H1 (cell line): Measurements from ENCODE around the gene ZNF506. TPM values are rescaled to one million over a fixed set of nuclear protein-coding genes. Genes with fewer than 3 reads are reported as not detected.

Source experiments
- CTCF ChIA-PET: fragments of 300-600 bp; sonication (Branson Sonifier 250); formaldehyde crosslinking; loops from one replicate; lab custom pipeline; 2021; ENCODE audit not compliant: partially characterized antibody; lab: Charles Lee
- POLR2A ChIA-PET: fragments of 300-600 bp; sonication (Branson Sonifier 250); formaldehyde crosslinking; loops from one replicate; lab custom pipeline; 2021; ENCODE audit warnings: inconsistent platforms; ENCODE audit not compliant: partially characterized antibody; lab: Charles Lee
- DNase-seq, 2 experiments: peaks; one replicate each; pipeline versions ENCODE4 v3.0.0 to v3.0.0-alpha.2; 2010 to 2022; ENCODE audit warnings: low spot score in 2 of 2, low read depth in 1 of 2, mixed read lengths in 1 of 2
- FAIRE-seq: peaks from 2 replicates; lab custom pipeline; 2011; peaks lifted over from hg19 to GRCh38; lab: Jason Lieb, UNC
- H2AFZ ChIP-seq: 2 replicates; pipeline ENCODE4 v1.8.1; 2012; ENCODE audit warnings: low read length, inconsistent platforms
- H2AK5ac ChIP-seq: 2 replicates; pipeline ENCODE4 v1.6.1; 2013; ENCODE audit warnings: low read depth, low read length
- H2BK120ac ChIP-seq: replicated peaks from 2 replicates; pipeline ENCODE3; 2013; ENCODE audit warnings: low read depth, low read length, inconsistent platforms
- H2BK12ac ChIP-seq: 2 replicates; pipeline ENCODE4 v1.6.1; 2013; ENCODE audit warnings: low read depth, low read length
- H2BK15ac ChIP-seq: 2 replicates; pipeline ENCODE4 v1.6.1; 2013; ENCODE audit warnings: low read length
- H2BK20ac ChIP-seq: 2 replicates; pipeline ENCODE4 v1.6.1; 2013; ENCODE audit warnings: low read length
- H2BK5ac ChIP-seq: 2 replicates; pipeline ENCODE4 v1.6.1; 2013; ENCODE audit warnings: low read depth, low read length
- H3K14ac ChIP-seq: 2 replicates; pipeline ENCODE4 v1.6.1; 2013; ENCODE audit warnings: inconsistent platforms; ENCODE audit not compliant: insufficient read length
- H3K18ac ChIP-seq: 2 replicates; pipeline ENCODE4 v1.6.1; 2013; ENCODE audit warnings: low read length; ENCODE audit errors: extremely low read depth
- H3K23ac ChIP-seq: 2 replicates; pipeline ENCODE4 v1.6.1; 2013; ENCODE audit warnings: inconsistent platforms; ENCODE audit not compliant: insufficient read length
- H3K23me2 ChIP-seq: 2 replicates; pipeline ENCODE4 v1.6.1; 2013; ENCODE audit warnings: low read depth, low read length
- H3K27ac ChIP-seq: 2 replicates; pipeline ENCODE4 v1.6.1; 2011; ENCODE audit warnings: low read depth, low read length, inconsistent platforms
- H3K27me3 ChIP-seq, 4 experiments: replicated peaks in 1 of 4; 1 replicate in 1 of 4; 2 replicates in 3 of 4; pipeline versions ENCODE4 v1.6.1 to v1.8.1; 2011 to 2013; ENCODE audit warnings: low read length in 3 of 4, mild to moderate bottlenecking in 3 of 4, inconsistent platforms in 2 of 4, mixed read lengths in 2 of 4, moderate library complexity in 1 of 4; ENCODE audit not compliant: control insufficient read depth in 3 of 4, insufficient read depth in 3 of 4; ENCODE audit errors: extremely low read depth in 1 of 4
- H3K36me3 ChIP-seq, 4 experiments: 2 replicates each; pipeline versions ENCODE4 v1.6.1 to v1.8.1; 2011 to 2013; ENCODE audit warnings: mild to moderate bottlenecking in 4 of 4, low read length in 3 of 4, moderate library complexity in 2 of 4, control low read depth in 1 of 4, inconsistent platforms in 1 of 4; ENCODE audit not compliant: insufficient read depth in 4 of 4, control insufficient read depth in 2 of 4
- H3K4ac ChIP-seq: replicated peaks from 2 replicates; pipeline ENCODE3; 2013; ENCODE audit warnings: low read length, low read depth, mixed read lengths, inconsistent platforms; ENCODE audit not compliant: insufficient read length
- H3K4me1 ChIP-seq, 4 experiments: replicated peaks in 1 of 4; 1 replicate in 1 of 4; 2 replicates in 3 of 4; pipeline versions ENCODE4 v1.6.1 to v1.8.1; 2011 to 2013; ENCODE audit warnings: low read length in 3 of 4, inconsistent platforms in 2 of 4, mixed read lengths in 1 of 4; ENCODE audit not compliant: insufficient read depth in 4 of 4, control insufficient read depth in 3 of 4
- H3K4me2 ChIP-seq, 2 experiments: 2 replicates each; pipeline versions ENCODE4 v1.6.1 to v1.8.1; 2011 to 2013; ENCODE audit warnings: low read depth in 2 of 2, low read length in 2 of 2, control low read depth in 1 of 2, inconsistent platforms in 1 of 2, mild to moderate bottlenecking in 1 of 2; ENCODE audit not compliant: insufficient read depth in 1 of 2
- H3K4me3 ChIP-seq, 4 experiments: fragments of 200-600, 300-600 bp in 1 of 4; sonication (generic), shearing (Covaris generic), sonication (Bioruptor Twin) in 1 of 4; 2 replicates each; pipeline versions ENCODE4 v1.5.1 to v1.8.1; 2011 to 2016; ENCODE audit warnings: low read length in 4 of 4, low read depth in 3 of 4, control low read depth in 2 of 4, inconsistent platforms in 2 of 4, mild to moderate bottlenecking in 2 of 4, mixed read lengths in 1 of 4, moderate library complexity in 1 of 4; ENCODE audit not compliant: insufficient read depth in 2 of 4; ENCODE audit errors: extremely low read depth in 1 of 4
- H3K56ac ChIP-seq: replicated peaks from 2 replicates; pipeline ENCODE3; 2013; ENCODE audit warnings: low read depth, mild to moderate bottlenecking, mixed read lengths, low read length, inconsistent platforms; ENCODE audit not compliant: insufficient read length
- H3K79me1 ChIP-seq: 2 replicates; pipeline ENCODE4 v1.6.1; 2013; ENCODE audit warnings: low read depth, low read length, control low read depth
- H3K79me2 ChIP-seq, 2 experiments: 2 replicates each; pipeline versions ENCODE4 v1.6.1 to v1.8.1; 2012 to 2013; ENCODE audit warnings: low read length in 2 of 2, mild to moderate bottlenecking in 2 of 2, inconsistent platforms in 1 of 2; ENCODE audit not compliant: insufficient read depth in 2 of 2, control insufficient read depth in 1 of 2
- H3K9ac ChIP-seq, 4 experiments: replicated peaks in 1 of 4; 1 replicate in 1 of 4; 2 replicates in 3 of 4; pipeline versions ENCODE4 v1.6.1 to v1.8.1; 2011 to 2013; ENCODE audit warnings: low read depth in 3 of 4, low read length in 3 of 4, control low read depth in 2 of 4, mild to moderate bottlenecking in 2 of 4, moderate library complexity in 2 of 4, inconsistent platforms in 1 of 4; ENCODE audit errors: extremely low read depth in 1 of 4
- H3K9me3 ChIP-seq, 2 experiments: 2 replicates each; pipeline versions ENCODE4 v1.6.1 to v1.8.1; 2012 to 2013; ENCODE audit warnings: mild to moderate bottlenecking in 2 of 2, moderate library complexity in 2 of 2, control low read depth in 1 of 2, inconsistent platforms in 1 of 2, low read depth in 1 of 2, low read length in 1 of 2, mixed read lengths in 1 of 2; ENCODE audit not compliant: insufficient read depth in 2 of 2
- H4K20me1 ChIP-seq, 2 experiments: replicated peaks in 1 of 2; 2 replicates each; pipeline versions ENCODE3 to v1.8.1; 2011 to 2013; ENCODE audit warnings: inconsistent platforms in 2 of 2, low read length in 2 of 2, mild to moderate bottlenecking in 1 of 2; ENCODE audit not compliant: insufficient read depth in 2 of 2, control insufficient read depth in 1 of 2
- H4K5ac ChIP-seq: 2 replicates; pipeline ENCODE4 v1.6.1; 2013; ENCODE audit warnings: low read length, low read depth, mixed read lengths, inconsistent platforms; ENCODE audit not compliant: insufficient read length
- H4K8ac ChIP-seq: 2 replicates; pipeline ENCODE4 v1.8.0; 2013; ENCODE audit warnings: mild to moderate bottlenecking, moderate library complexity, low read length, inconsistent platforms; ENCODE audit not compliant: insufficient read depth; ENCODE audit errors: extremely low read depth
- H4K91ac ChIP-seq: replicated peaks from 2 replicates; pipeline ENCODE3; 2013; ENCODE audit warnings: low read length, mixed read lengths, inconsistent platforms; ENCODE audit not compliant: insufficient read length
- CBX8 ChIP-seq: fragments of 300-800, 300-1000 bp; sonication (generic); IDR thresholded peaks from 2 replicates; pipeline ENCODE4 v1.7.1; 2016; ENCODE audit warnings: low read depth, low read length, borderline replicate concordance
- CHD1 ChIP-seq: IDR thresholded peaks from 2 replicates; pipeline ENCODE4 v1.6.1; 2012; ENCODE audit warnings: low read depth, low read length, improper control_type of control experiment
- CHD2 ChIP-seq: IDR thresholded peaks from 2 replicates; pipeline ENCODE4 v1.6.1; 2012; ENCODE audit warnings: low read length, improper control_type of control experiment
- CREB1 ChIP-seq: IDR thresholded peaks from 2 replicates; pipeline ENCODE4 v1.6.1; 2012; ENCODE audit warnings: inconsistent platforms
- GTF2F1 ChIP-seq: IDR thresholded peaks from 2 replicates; pipeline ENCODE4 v1.6.1; 2012; ENCODE audit warnings: low read depth, low read length, improper control_type of control experiment, borderline replicate concordance
- KDM5A ChIP-seq: fragments of 200-600 bp; IDR thresholded peaks from 2 replicates; pipeline ENCODE4 v1.7.1; 2012; ENCODE audit warnings: mild to moderate bottlenecking, low read length, inconsistent platforms, mixed read lengths
- NRF1 ChIP-seq: IDR thresholded peaks from 2 replicates; pipeline ENCODE4 v1.6.1; 2011; ENCODE audit warnings: mild to moderate bottlenecking, low read depth, low read length, improper control_type of control experiment
- POLR2A ChIP-seq, 2 experiments: IDR thresholded peaks; 1 replicate in 1 of 2; 2 replicates in 1 of 2; pipeline ENCODE4 v1.6.1; 2011; ENCODE audit warnings: low read depth in 2 of 2, low read length in 2 of 2, mild to moderate bottlenecking in 2 of 2; ENCODE audit errors: control extremely low read depth in 1 of 2
- POU5F1 ChIP-seq: IDR thresholded peaks from 2 replicates; pipeline ENCODE4 v1.6.1; 2011; ENCODE audit warnings: low read depth, mild to moderate bottlenecking, low read length, moderate library complexity
- SIRT6 ChIP-seq: IDR thresholded peaks from one replicate; pipeline ENCODE4 v1.7.1; 2012; ENCODE audit warnings: low read length, inconsistent platforms
- SP2 ChIP-seq: IDR thresholded peaks from 2 replicates; pipeline ENCODE4 v1.6.1; 2012; ENCODE audit warnings: mild to moderate bottlenecking, low read length, inconsistent platforms
- SP4 ChIP-seq: IDR thresholded peaks from 2 replicates; pipeline ENCODE4 v1.6.1; 2012; ENCODE audit warnings: low read length, inconsistent platforms
- TAF1 ChIP-seq: IDR thresholded peaks from 2 replicates; pipeline ENCODE4 v1.6.1; 2011; ENCODE audit warnings: mild to moderate bottlenecking, low read depth, low read length
- YY1 ChIP-seq: IDR thresholded peaks from 2 replicates; pipeline ENCODE4 v1.6.1; 2011; ENCODE audit warnings: low read depth, mild to moderate bottlenecking, low read length
- ZNF274 ChIP-seq: IDR thresholded peaks from 2 replicates; pipeline ENCODE4 v1.7.0; 2012; ENCODE audit warnings: low read length, borderline replicate concordance; ENCODE audit errors: extremely low read depth
- WGBS, 2 experiments: shearing (Covaris generic) in 1 of 2; methylation state at CpG; one replicate each; pipeline versions ENCODE4 v1.1.6 to v1.1.7; 2013 to 2015; ENCODE audit warnings: low lambda C conversion rate in 2 of 2, mixed read lengths in 2 of 2, inconsistent platforms in 1 of 2, low coverage in 1 of 2, missing lambda C conversion rate in 1 of 2; ENCODE audit not compliant: insufficient replicate concordance in 2 of 2, insufficient coverage in 1 of 2, insufficient read length in 1 of 2; ENCODE audit errors: extremely low coverage in 1 of 2, missing lambda C conversion rate in 1 of 2; 5-methylcytosine and 5-hydroxymethylcytosine counted together
- polyA plus RNA-seq, 7 experiments: library from polyadenylated mRNA; depleted of rRNA in 3 of 7; stranded (reverse) in 5 of 7; unstranded in 2 of 7; fragments of >200 nt in 5 of 7; fragments of 200-250 nt in 2 of 7; gene quantifications; 1 replicate in 5 of 7; 2 replicates in 1 of 7; 4 replicates in 1 of 7; pipeline versions ENCODE4 v1.2.1 to v1.2.3, GENCODE V29; 2011 to 2013; ENCODE audit warnings: missing spikeins in 2 of 7, mixed read lengths in 2 of 7
- total RNA-seq: library from RNA; stranded (reverse); fragmentation: NEBNext Ultra II Directional; extraction: Animal tissue kit (Norgen Biotek cat#: 25700); gene quantifications from 2 replicates; pipeline ENCODE4 v1.2.1, GENCODE V29; 2021
- TF ChIP-seq, protein P1 (sequence below): IDR thresholded peaks from 2 replicates; pipeline ENCODE4 v1.6.1; 2012; ENCODE audit warnings: inconsistent platforms

ZNF506 gene
- total and polyA plus RNA-seq, 2 of the 8 experiments (the other 6 are each of a cell fraction or from before 2014, with no cell fraction given) = 4.5 to 8.3 TPM

DNA sequence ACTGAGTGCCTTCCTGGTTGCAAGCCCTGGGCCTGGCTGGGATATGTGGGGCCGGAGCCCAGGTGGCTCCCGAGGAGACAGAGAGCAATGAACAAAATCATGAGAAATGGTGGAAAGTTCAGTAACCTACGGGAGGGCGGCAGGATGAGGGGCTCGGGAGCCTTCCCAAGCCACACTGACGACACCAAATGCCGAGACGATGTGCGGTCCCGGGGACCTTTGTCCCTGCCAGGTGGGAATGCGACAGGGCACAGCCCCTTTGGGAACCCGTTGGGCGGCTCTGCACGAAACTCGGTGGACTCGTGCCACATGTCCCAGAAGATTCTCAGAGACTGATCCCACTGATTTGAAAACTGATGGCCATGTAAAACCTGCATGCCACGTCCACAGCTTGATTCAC lies 76.9 kb downstream of the ZNF506 start:
- Histone ChIP-seq H2BK5ac (no peak overlapping the region), H2BK120ac (no peak overlapping the region), H3K14ac (no peak overlapping the region), H3K4me3 (no peak overlapping the region), H3K23me2 (no peaks in the 10 kb centered on the region), H3K27ac (no peak overlapping the region), H2BK15ac (no peak overlapping the region), H3K23ac (no peak overlapping the region), H4K8ac (no peak overlapping the region), H3K27me3 (0 out of 7 replicates have a peak, but pooled peaks cover 0 to 2% (median 0%) of the 10 kb centered on the region in 4 experiments), H3K79me2 (no peaks in the 10 kb centered on the region), H3K4me2 (no peak overlapping the region), H3K9me3 (peaks cover 0 to 3% of the 10 kb centered on the region in 2 experiments; a peak in 1 of 4 replicates), H4K91ac (no peak overlapping the region), H3K18ac (no peak overlapping the region), H3K4me1 (no peaks in the 10 kb centered on the region), H4K5ac (no peak overlapping the region), H3K56ac (no peak overlapping the region), H2BK20ac (no peak overlapping the region), H3K4ac (no peak overlapping the region), H2BK12ac (no peak overlapping the region), H3K9ac (no peak overlapping the region), H4K20me1 (no peaks in the 10 kb centered on the region), H3K79me1 (no peaks in the 10 kb centered on the region), H2AK5ac (no peak overlapping the region), H2AFZ (no peak overlapping the region), H3K36me3 (no peaks in the 10 kb centered on the region)
- no peak for DNase-seq
- POLR2A ChIA-PET = interaction anchor here (1.2 kb wide), 1 partner anchor 15 kb away, joined by 3 read pairs; no protein-coding TSS in a partner anchor
- CTCF ChIA-PET = interaction anchor here (1.0 kb wide), 1 partner anchor 85 kb away, joined by 3 read pairs; no protein-coding TSS in a partner anchor
- 88% methylated on average over 16 of the region's 17 CpGs; no CpG with 5 or more reads in 1 of the 2 experiments for WGBS, 2 experiments
- FAIRE-seq = no peak
- no peak for TF ChIP-seq GTF2F1
- no peak for TF ChIP-seq TAF1
- TF ChIP-seq ZNF274 = no peak
- no peak for TF ChIP-seq CBX8
- no peak for TF ChIP-seq YY1
- TF ChIP-seq POLR2A (IDR thresholded peaks at IDR 0.05; ENCODE audit: control extremely low read depth in 1 of 2, low read depth in 2 of 2, low read length in 2 of 2) = no peak
- TF ChIP-seq SP4 = no peak
- no peak for TF ChIP-seq CREB1
- no peak for TF ChIP-seq KDM5A
- TF ChIP-seq, protein P1, sequence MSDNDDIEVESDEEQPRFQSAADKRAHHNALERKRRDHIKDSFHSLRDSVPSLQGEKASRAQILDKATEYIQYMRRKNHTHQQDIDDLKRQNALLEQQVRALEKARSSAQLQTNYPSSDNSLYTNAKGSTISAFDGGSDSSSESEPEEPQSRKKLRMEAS = no peak
- no peak for TF ChIP-seq SP2
- no peak for TF ChIP-seq SIRT6
- TF ChIP-seq NRF1 = no peak
- TF ChIP-seq CHD2 = no peak
- TF ChIP-seq CHD1 = no peak
- TF ChIP-seq POU5F1 = no peak
